Measurements from ENCODE around the gene NISCH. TPM values are rescaled to one million over a fixed set of nuclear protein-coding genes. Genes with fewer than 3 reads are reported as not detected.

The NISCH gene
- total RNA-seq, 3 donors from 2014 or later (not counting 1 experiment from before 2014, with no cell fraction given), result 162 to 191 (median 175) TPM

DNA sequence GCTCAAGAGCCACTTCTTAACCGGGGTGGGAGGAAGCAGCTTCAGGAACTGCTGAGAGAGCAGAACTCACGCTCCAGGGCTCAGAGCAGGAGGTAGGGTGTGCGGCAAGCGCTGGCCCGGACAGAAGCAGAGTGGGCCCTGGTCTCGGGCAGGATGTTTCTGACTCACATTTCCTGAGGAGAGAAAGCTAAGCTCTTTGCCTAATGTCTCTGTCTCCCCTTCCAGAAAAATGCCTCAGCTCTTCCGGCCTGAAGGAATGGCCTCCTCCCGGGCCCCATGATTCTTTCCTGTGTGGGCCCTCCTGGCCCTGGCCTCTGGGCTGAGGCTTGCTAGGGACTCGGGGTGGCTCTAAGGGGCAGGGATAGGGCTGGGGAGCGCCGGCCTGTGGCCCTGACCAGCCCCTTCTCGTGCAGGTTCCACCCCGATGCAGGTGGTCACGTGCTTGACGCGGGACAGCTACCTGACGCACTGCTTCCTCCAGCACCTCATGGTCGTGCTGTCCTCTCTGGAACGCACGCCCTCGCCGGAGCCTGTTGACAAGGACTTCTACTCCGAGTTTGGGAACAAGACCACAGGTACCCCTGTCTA, 35.6 kb downstream of the NISCH start:
- H3K36me3 Mint-ChIP-seq, result no peaks in the 10 kb centered on the region
- no peak overlapping the region for H3K4me3 Mint-ChIP-seq
- H3K9me3 Mint-ChIP-seq, result no peaks in the 10 kb centered on the region
- Histone ChIP-seq H3K27ac (ENCODE audit: low read length) (no peak overlapping the region), H3K9me3 (ENCODE audit: control insufficient read depth, insufficient read depth, low read length) (no peaks in the 10 kb centered on the region), H3K4me3 (ENCODE audit: low read length) (no peak overlapping the region), H3K27me3 (ENCODE audit: control insufficient read depth, insufficient read depth, low read length) (no peaks in the 10 kb centered on the region), H3K36me3 (ENCODE audit: control insufficient read depth, insufficient read depth, low read length) (peaks cover 56% of the 10 kb centered on the region), H3K4me1 (ENCODE audit: control insufficient read depth, insufficient read depth, low read length) (peaks cover 29% of the 10 kb centered on the region)
- TF ChIP-seq, protein P1, sequence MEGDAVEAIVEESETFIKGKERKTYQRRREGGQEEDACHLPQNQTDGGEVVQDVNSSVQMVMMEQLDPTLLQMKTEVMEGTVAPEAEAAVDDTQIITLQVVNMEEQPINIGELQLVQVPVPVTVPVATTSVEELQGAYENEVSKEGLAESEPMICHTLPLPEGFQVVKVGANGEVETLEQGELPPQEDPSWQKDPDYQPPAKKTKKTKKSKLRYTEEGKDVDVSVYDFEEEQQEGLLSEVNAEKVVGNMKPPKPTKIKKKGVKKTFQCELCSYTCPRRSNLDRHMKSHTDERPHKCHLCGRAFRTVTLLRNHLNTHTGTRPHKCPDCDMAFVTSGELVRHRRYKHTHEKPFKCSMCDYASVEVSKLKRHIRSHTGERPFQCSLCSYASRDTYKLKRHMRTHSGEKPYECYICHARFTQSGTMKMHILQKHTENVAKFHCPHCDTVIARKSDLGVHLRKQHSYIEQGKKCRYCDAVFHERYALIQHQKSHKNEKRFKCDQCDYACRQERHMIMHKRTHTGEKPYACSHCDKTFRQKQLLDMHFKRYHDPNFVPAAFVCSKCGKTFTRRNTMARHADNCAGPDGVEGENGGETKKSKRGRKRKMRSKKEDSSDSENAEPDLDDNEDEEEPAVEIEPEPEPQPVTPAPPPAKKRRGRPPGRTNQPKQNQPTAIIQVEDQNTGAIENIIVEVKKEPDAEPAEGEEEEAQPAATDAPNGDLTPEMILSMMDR (IDR thresholded peaks at IDR 0.05), result no peak
- peaks cover 0 to 9% of the 10 kb centered on the region in 2 donors for H3K4me1 Mint-ChIP-seq
- H3K27me3 Mint-ChIP-seq (ENCODE audit: low read depth in 2 of 2), result no peaks in the 10 kb centered on the region
- 71% methylated on average over 23 of the region's 23 CpGs for WGBS (ENCODE audit: insufficient coverage)
- ATAC-seq (no peak), DNase-seq (no peak)
- intact Hi-C loops (cut with micrococcal nuclease), result no loop called here
- H3K27ac Mint-ChIP-seq, result no peak overlapping the region

DNA sequence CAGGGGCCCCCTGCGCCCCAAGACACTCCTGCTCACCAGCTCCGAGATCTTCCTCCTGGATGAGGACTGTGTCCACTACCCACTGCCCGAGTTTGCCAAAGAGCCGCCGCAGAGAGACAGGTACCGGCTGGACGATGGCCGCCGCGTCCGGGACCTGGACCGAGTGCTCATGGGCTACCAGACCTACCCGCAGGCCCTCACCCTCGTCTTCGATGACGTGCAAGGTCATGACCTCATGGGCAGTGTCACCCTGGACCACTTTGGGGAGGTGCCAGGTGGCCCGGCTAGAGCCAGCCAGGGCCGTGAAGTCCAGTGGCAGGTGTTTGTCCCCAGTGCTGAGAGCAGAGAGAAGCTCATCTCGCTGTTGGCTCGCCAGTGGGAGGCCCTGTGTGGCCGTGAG, 36.7 kb downstream of the NISCH start:
- H3K9me3 ChIP-seq (ENCODE audit: control insufficient read depth, insufficient read depth, low read length), result no peaks in the 10 kb centered on the region
- intact Hi-C loops (cut with micrococcal nuclease), result no loop called here
- H3K4me3 ChIP-seq (ENCODE audit: low read length), result no peak overlapping the region
- ATAC-seq, result no peak
- no peak for DNase-seq
- H3K9me3 Mint-ChIP-seq, result no peaks in the 10 kb centered on the region
- H3K27ac Mint-ChIP-seq, result no peak overlapping the region
- no peaks in the 10 kb centered on the region for H3K27me3 ChIP-seq (ENCODE audit: control insufficient read depth, insufficient read depth, low read length)
- no peak overlapping the region for H3K4me3 Mint-ChIP-seq
- H3K27me3 Mint-ChIP-seq (ENCODE audit: low read depth in 2 of 2), result no peaks in the 10 kb centered on the region
- TF ChIP-seq, protein P1 (IDR thresholded peaks at IDR 0.05), result no peak
- H3K27ac ChIP-seq (ENCODE audit: low read length), result no peak overlapping the region
- WGBS (ENCODE audit: insufficient coverage), result 97% methylated on average over 21 of the region's 21 CpGs
- H3K4me1 Mint-ChIP-seq, result peaks cover 0 to 9% of the 10 kb centered on the region in 2 donors
- peaks cover 50% of the 10 kb centered on the region for H3K36me3 ChIP-seq (ENCODE audit: control insufficient read depth, insufficient read depth, low read length)
- H3K36me3 Mint-ChIP-seq, result no peaks in the 10 kb centered on the region
- peaks cover 33% of the 10 kb centered on the region for H3K4me1 ChIP-seq (ENCODE audit: control insufficient read depth, insufficient read depth, low read length)

DNA sequence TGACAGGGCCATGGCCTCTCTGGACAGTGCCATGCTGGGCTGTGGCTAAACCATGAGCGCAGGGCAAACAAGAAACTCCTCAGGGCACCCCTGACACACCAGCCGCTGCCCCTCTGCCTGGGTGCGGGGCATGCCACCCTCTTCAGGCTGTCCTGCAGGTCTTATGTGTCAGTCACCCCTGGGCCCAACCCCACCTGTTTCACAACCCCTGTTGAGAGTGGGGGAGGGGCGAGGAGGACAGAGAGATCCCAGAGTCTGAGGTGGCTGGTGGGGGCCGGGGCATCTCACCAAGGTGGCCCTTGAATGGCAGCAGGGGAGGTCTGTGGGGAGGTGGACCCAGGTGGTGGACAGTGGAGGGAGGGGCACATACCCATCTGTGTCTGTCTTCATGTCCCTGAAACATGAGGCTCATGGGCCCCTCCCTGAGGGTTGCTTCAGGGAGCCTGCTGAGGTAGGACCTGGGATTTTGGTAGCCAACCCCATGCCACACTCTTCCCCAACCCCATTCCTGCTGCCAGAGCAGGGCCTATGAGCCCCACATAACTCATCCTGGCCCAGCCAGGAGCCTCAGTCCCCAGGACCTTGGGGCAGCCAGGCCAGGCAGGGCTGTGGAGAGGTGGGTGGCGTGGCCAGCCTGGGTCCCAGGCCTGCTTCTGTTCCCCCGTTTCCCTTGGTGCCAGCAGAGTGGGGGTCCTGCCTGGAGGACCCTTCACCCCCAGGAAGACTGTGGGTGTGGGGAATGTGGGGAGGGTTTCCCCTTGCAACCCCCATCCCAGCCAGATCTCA, 38.0 kb downstream of the NISCH start:
- no peak for DNase-seq
- no peak for ATAC-seq
- TF ChIP-seq, protein P1 (IDR thresholded peaks at IDR 0.05), result no peak
- Histone ChIP-seq H3K36me3 (ENCODE audit: control insufficient read depth, insufficient read depth, low read length) (peaks cover 39% of the 10 kb centered on the region), H3K9me3 (ENCODE audit: control insufficient read depth, insufficient read depth, low read length) (no peaks in the 10 kb centered on the region), H3K27ac (ENCODE audit: low read length) (no peak overlapping the region), H3K4me3 (ENCODE audit: low read length) (no peak overlapping the region), H3K4me1 (ENCODE audit: control insufficient read depth, insufficient read depth, low read length) (peaks cover 42% of the 10 kb centered on the region), H3K27me3 (ENCODE audit: control insufficient read depth, insufficient read depth, low read length) (no peaks in the 10 kb centered on the region)
- Mint-ChIP-seq H3K4me3 (no peak overlapping the region), H3K4me1 (peaks cover 0 to 11% of the 10 kb centered on the region in 2 donors), H3K27ac (no peak overlapping the region), H3K36me3 (no peaks in the 10 kb centered on the region), H3K9me3 (no peaks in the 10 kb centered on the region), H3K27me3 (ENCODE audit: low read depth in 2 of 2) (no peaks in the 10 kb centered on the region)
- WGBS (ENCODE audit: insufficient coverage), result 97% methylated on average over 6 of the region's 7 CpGs
- intact Hi-C loops (cut with micrococcal nuclease), result no loop called here

All from natural killer cell (primary cell).